Neural cell (in vitro differentiated cells): ENCODE measurements around the gene NEURL2.

ENCODE experiments used
- POLR2AphosphoS5 ChIP-seq: IDR thresholded peaks from 2 replicates; pipeline ENCODE4 v1.6.1; 2012
- TF ChIP-seq, protein P1 (sequence below): fragments of 450-650 bp; IDR thresholded peaks from 2 replicates; pipeline ENCODE4 v1.5.1; 2014; ENCODE audit warnings: antibody characterized with exemption, mild to moderate bottlenecking, moderate library complexity; ENCODE audit not compliant: poor library complexity, severe bottlenecking

- TF ChIP-seq, protein P1, sequence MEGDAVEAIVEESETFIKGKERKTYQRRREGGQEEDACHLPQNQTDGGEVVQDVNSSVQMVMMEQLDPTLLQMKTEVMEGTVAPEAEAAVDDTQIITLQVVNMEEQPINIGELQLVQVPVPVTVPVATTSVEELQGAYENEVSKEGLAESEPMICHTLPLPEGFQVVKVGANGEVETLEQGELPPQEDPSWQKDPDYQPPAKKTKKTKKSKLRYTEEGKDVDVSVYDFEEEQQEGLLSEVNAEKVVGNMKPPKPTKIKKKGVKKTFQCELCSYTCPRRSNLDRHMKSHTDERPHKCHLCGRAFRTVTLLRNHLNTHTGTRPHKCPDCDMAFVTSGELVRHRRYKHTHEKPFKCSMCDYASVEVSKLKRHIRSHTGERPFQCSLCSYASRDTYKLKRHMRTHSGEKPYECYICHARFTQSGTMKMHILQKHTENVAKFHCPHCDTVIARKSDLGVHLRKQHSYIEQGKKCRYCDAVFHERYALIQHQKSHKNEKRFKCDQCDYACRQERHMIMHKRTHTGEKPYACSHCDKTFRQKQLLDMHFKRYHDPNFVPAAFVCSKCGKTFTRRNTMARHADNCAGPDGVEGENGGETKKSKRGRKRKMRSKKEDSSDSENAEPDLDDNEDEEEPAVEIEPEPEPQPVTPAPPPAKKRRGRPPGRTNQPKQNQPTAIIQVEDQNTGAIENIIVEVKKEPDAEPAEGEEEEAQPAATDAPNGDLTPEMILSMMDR: no peak
- no peak for TF ChIP-seq POLR2AphosphoS5
Observed at GRCh38 chr20:45934046-45934585, 43.1 kb upstream of the NEURL2 start.
